ENCODE measurements around the gene CCDC85C.

The CCDC85C gene

GRCh38 chr14:99451234-99451633 is 152.8 kb downstream of the CCDC85C start:
- intact Hi-C loops (cut with DNase I; ENCODE audit: low total_unique reads), result no loop called here
- DNase-seq, result no peak
- H3K9me3 ChIP-seq, result no peaks in the 10 kb centered on the region
- H3K4me1 ChIP-seq, result no peaks in the 10 kb centered on the region
- no peak overlapping the region for H3K27ac ChIP-seq
- no peak for TF ChIP-seq CTCF (IDR thresholded peaks at IDR 0.05)
- no peak overlapping the region for H3K4me3 ChIP-seq
- peaks cover 16 to 80% (median 63%) of the 10 kb centered on the region in 3 donors for H3K36me3 ChIP-seq
- H3K27me3 ChIP-seq, result no peaks in the 10 kb centered on the region

GRCh38 chr14:99450266-99450665 is 153.7 kb downstream of the CCDC85C start:
- Histone ChIP-seq H3K27me3 (no peaks in the 10 kb centered on the region), H3K4me3 (no peak overlapping the region), H3K4me1 (no peaks in the 10 kb centered on the region), H3K36me3 (peaks cover 16 to 77% (median 54%) of the 10 kb centered on the region in 3 donors), H3K27ac (no peak overlapping the region), H3K9me3 (no peaks in the 10 kb centered on the region)
- intact Hi-C loops (cut with DNase I; ENCODE audit: low total_unique reads), result no loop called here
- DNase-seq, result no peak
- no peak for TF ChIP-seq CTCF (IDR thresholded peaks at IDR 0.05)

All from tibial artery (tissue), 4 donors.